ENCODE data around the gene SLCO6A1.

- TF ChIP-seq POLR2AphosphoS5 (IDR thresholded peaks at IDR 0.05; ENCODE audit: low read depth, low read length): no peak
- TF ChIP-seq POLR2A (IDR thresholded peaks at IDR 0.05; ENCODE audit: low read depth, low read length): no peak
- no peak for TF ChIP-seq SPI1 (IDR thresholded peaks at IDR 0.05; ENCODE audit: low read depth, low read length)
- no peak for TF ChIP-seq PAX5 (IDR thresholded peaks at IDR 0.05; ENCODE audit: insufficient read depth, low read length, severe bottlenecking)
- TF ChIP-seq TAF1 (IDR thresholded peaks at IDR 0.05; ENCODE audit: low read depth, low read length): no peak
These were observed 30.2 kb upstream of the SLCO6A1 start for GRCh38 chr5:102529031-102529430.

All from GM12891 (cell line).